Right lobe of liver (tissue), 6 donors: ENCODE measurements around the gene TXLNA. TPM values are rescaled to one million over a fixed set of nuclear protein-coding genes. Genes with fewer than 3 reads are reported as not detected.
A peak's percentile ranks its signal among the peaks of the same experiment; 100 is the strongest.

Experiments
- ATAC-seq, 4 donors: fragments of 200-7000 bp; cut with Tn5 transposase; one replicate each; pipeline ENCODE4 v1.9.1; 2020; ENCODE audit warnings: mild to moderate bottlenecking in 4 of 4, moderate library complexity in 4 of 4
- DNase-seq, 3 donors: peaks; one replicate each; pipeline ENCODE4 v3.0.0-alpha.2; 2020
- H3K27ac ChIP-seq, 3 donors: fragments of 200-600 bp; one replicate each; pipeline ENCODE4 v1.8.0; 2022
- H3K27me3 ChIP-seq, 2 donors: fragments of 200-600 bp; one replicate each; pipeline ENCODE4 v1.8.0; 2022
- H3K36me3 ChIP-seq, 4 donors: fragments of 200-600 bp; sonication (generic) in 1 of 4; one replicate each; pipeline versions ENCODE4 v1.5.1 to v1.8.0; 2017 to 2022; ENCODE audit warnings: control low read depth in 1 of 4
- H3K4me1 ChIP-seq, 4 donors: fragments of 200-600 bp; sonication (generic) in 1 of 4; one replicate each; pipeline versions ENCODE4 v1.5.1 to v1.8.0; 2017 to 2022; ENCODE audit warnings: control low read depth in 1 of 4
- H3K4me3 ChIP-seq, 3 donors: fragments of 200-600 bp; one replicate each; pipeline ENCODE4 v1.8.0; 2022
- H3K9me3 ChIP-seq, 4 donors: fragments of 200-600 bp; sonication (generic) in 1 of 4; one replicate each; pipeline versions ENCODE4 v1.5.1 to v1.8.0; 2017 to 2022; ENCODE audit warnings: control low read depth in 1 of 4
- POLR2A ChIP-seq: fragments of 450-650 bp; IDR thresholded peaks from one replicate; pipeline ENCODE4 v1.6.1; 2017; ENCODE audit warnings: antibody characterized with exemption, mild to moderate bottlenecking
- WGBS: methylation state at CpG from one replicate; pipeline ENCODE4 v1.1.6; 2018; ENCODE audit warnings: low coverage, low lambda C conversion rate; ENCODE audit not compliant: insufficient coverage; ENCODE audit errors: missing lambda C conversion rate; 5-methylcytosine and 5-hydroxymethylcytosine counted together
- intact Hi-C, 2 donors: fragments of 100-400 bp; cut with DNase I; formaldehyde crosslinking; loops; one replicate each; pipeline versions ENCODE4 v1.11.2 to v1.14.1; 2022
- total RNA-seq, 6 experiments: library from RNA; depleted of rRNA in 2 of 6; stranded (reverse); fragments of >200 nt in 2 of 6; fragmentation: NEBNext Ultra II Directional in 3 of 6; extraction: Animal tissue kit (Norgen Biotek cat#: 25700) in 3 of 6; gene quantifications; one replicate each; pipeline versions ENCODE4 v1.1.0 to v1.2.4, GENCODE V29; 2016 to 2023
- TF ChIP-seq, protein P1 (sequence below), 4 donors: fragments of 200-600 bp in 3 of 4; fragments of 450-650 bp in 1 of 4; IDR thresholded peaks; one replicate each; pipeline versions ENCODE4 v1.5.1 to v1.8.0; 2016 to 2022; ENCODE audit warnings: antibody characterized with exemption in 4 of 4, mild to moderate bottlenecking in 2 of 4
- donor health status: DM: no; HTN: yes; CAD: no.
- donor health status: DM: no; HTN: no; CAD: no.
- donor health status: DM: no; HTN: no; CAD: no.
- donor health status: DM: no; HTN: yes; CAD: no.
- donor health status: DM: no; HTN: yes; CAD: no.

The TXLNA gene
- total RNA-seq, 6 experiments from 2014 or later, result 26.0 to 39.6 (median 33.5) TPM

DNA sequence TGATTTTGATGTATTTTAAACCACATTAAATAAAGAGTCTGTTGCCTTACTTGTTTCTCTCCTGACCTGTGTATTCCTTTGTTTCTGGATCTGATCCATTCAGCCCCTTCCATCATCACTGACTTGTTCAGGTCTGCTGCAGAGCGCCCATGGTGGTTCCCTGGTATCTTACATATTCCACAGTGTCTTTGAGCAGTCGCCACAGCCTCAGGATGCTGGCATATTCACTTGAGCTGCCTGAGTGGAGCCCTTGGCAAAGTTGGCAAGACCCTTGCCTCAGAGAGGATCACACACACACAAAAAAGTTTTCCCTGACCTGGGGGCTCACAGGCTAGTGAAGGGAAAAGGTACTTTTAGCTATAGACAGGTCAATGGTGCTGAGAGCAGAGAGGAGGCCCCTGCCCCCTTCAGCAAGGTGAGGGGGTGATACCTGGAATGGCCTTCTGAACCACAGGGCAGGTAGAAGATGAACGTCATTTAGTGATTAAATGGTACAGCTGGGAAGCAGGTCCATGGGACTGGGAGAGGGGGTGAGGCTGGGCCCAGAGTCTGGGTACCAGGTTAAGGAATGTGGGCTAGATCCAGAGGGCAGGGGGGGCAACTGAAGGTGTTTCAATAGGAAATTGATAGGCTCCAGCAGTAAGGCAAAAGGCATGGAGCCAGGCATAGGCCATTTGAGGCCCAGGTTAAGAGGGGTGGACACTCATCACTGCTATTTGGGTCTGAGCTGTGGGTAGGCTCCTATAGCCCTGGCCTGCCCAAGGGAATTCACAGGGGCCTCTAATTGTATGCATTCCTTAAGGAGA, 19.0 kb downstream of the TXLNA start:
- Histone ChIP-seq H3K27me3 (no peaks in the 10 kb centered on the region), H3K27ac (no peak overlapping the region), H3K4me1 (peaks cover 0 to 17% (median 7%) of the 10 kb centered on the region in 4 donors), H3K36me3 (peaks cover 13 to 36% (median 22%) of the 10 kb centered on the region in 4 donors), H3K9me3 (no peaks in the 10 kb centered on the region), H3K4me3 (no peak overlapping the region)
- DNase-seq (peak in 1 of 3 donors; percentile 22), ATAC-seq (no peak)
- TF ChIP-seq, protein P1, sequence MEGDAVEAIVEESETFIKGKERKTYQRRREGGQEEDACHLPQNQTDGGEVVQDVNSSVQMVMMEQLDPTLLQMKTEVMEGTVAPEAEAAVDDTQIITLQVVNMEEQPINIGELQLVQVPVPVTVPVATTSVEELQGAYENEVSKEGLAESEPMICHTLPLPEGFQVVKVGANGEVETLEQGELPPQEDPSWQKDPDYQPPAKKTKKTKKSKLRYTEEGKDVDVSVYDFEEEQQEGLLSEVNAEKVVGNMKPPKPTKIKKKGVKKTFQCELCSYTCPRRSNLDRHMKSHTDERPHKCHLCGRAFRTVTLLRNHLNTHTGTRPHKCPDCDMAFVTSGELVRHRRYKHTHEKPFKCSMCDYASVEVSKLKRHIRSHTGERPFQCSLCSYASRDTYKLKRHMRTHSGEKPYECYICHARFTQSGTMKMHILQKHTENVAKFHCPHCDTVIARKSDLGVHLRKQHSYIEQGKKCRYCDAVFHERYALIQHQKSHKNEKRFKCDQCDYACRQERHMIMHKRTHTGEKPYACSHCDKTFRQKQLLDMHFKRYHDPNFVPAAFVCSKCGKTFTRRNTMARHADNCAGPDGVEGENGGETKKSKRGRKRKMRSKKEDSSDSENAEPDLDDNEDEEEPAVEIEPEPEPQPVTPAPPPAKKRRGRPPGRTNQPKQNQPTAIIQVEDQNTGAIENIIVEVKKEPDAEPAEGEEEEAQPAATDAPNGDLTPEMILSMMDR (IDR thresholded peaks at IDR 0.05), result no peak
- no peak for TF ChIP-seq POLR2A
- intact Hi-C loops, result no loop called here
- 57% methylated on average over 2 of the region's 3 CpGs for WGBS

DNA sequence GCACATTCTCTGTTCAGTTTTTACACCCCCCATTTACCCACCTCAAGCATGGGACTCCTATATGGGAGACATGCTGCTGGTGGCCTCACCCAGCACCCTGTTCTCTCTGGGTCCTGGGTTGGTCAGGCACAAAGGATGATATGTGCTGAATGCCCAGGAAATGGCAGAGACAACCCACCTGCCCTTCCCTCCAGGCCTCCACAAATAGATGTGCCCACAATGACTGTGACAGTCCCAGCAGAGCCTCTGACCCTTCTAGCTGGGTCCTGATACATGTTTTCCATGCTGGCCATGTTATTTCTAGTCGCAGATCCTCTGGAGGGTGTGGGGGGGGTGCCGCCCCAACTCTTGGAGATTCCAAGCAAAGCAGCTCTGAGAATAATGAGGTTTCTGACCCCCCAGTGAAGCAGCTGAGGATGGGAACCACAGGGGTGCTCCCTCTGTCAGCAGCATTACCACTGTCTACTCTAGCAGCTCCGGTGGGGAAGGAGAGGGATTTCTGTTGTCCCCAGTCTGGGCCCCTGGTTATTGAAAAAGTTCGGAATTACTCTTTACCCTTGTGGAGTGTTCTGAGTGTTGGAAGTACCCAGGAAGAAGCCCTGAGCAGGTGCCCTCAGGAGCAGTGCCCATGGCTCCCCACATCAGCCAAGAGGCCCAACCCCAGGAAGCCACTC, 19.7 kb downstream of the TXLNA start:
- Histone ChIP-seq H3K4me3 (no peak overlapping the region), H3K9me3 (no peaks in the 10 kb centered on the region), H3K27me3 (no peaks in the 10 kb centered on the region), H3K4me1 (peaks cover 0 to 17% (median 7%) of the 10 kb centered on the region in 4 donors), H3K36me3 (peaks cover 9 to 28% (median 16%) of the 10 kb centered on the region in 4 donors), H3K27ac (no peak overlapping the region)
- DNase-seq (no peak), ATAC-seq (no peak)
- intact Hi-C loops, result no loop called here
- TF ChIP-seq, protein P1 (IDR thresholded peaks at IDR 0.05), result no peak
- no peak for TF ChIP-seq POLR2A
- WGBS, result 80% methylated on average over 1 of the region's 4 CpGs

DNA sequence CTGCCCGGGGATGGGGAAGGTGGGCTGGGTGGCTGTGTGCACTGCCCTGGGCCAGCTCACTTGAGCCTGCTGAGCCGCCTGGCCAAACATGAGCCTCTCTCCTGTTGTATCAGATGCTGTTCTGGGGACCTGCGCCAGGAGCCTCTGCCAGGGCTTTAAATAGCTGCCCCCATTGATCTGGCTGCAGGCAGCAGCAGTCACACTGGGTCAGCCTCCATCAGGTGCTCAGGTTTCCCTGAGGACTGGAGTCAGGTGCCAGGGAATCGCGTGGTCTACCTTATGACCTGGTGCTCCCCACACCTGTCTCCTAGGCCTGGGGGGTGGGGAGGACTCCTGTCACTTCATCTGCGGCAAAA, 20.2 kb downstream of the TXLNA start:
- peak; percentile 60 to 82 (median 78) for ATAC-seq
- peaks cover 0 to 17% (median 7%) of the 10 kb centered on the region in 4 donors for H3K4me1 ChIP-seq
- H3K4me3 ChIP-seq, result no peak overlapping the region
- H3K27ac ChIP-seq, result no peak overlapping the region
- peaks cover 4 to 23% (median 12%) of the 10 kb centered on the region in 4 donors for H3K36me3 ChIP-seq
- DNase-seq, result peak; percentile 70 to 85 (median 85)
- TF ChIP-seq, protein P1 (IDR thresholded peaks at IDR 0.05), result no peak
- no peak for TF ChIP-seq POLR2A
- WGBS, result 0% methylated on average over 1 of the region's 6 CpGs
- intact Hi-C loops, result no loop called here
- H3K27me3 ChIP-seq, result no peaks in the 10 kb centered on the region
- H3K9me3 ChIP-seq, result no peaks in the 10 kb centered on the region

GRCh38 chr1:32200226-32201010, 20.9 kb downstream of the TXLNA start, which contains the start of gene CCDC28B:
CCDC28B (plus strand) TSS chr1:32200595; CDS start chr1:32201936, 1,341 bp downstream.
- H3K27me3 ChIP-seq, result no peaks in the 10 kb centered on the region
- H3K4me3 ChIP-seq, result peak within 1 kb of the TSS; percentile 39 to 58 (median 49)
- H3K4me1 ChIP-seq, result peaks cover 0 to 21% (median 7%) of the 10 kb centered on the region in 4 donors
- ATAC-seq (peak; percentile 27 to 42 (median 39)), DNase-seq (peak in 1 of 3 donors; percentile 49)
- WGBS, result 4% methylated on average over 10 of the region's 34 CpGs
- peak within 1 kb of the TSS; percentile 4 to 26 (median 19) for H3K27ac ChIP-seq
- intact Hi-C loops, result no loop called here
- H3K9me3 ChIP-seq, result no peaks in the 10 kb centered on the region
- H3K36me3 ChIP-seq, result peaks cover 0 to 16% (median 6%) of the 10 kb centered on the region in 4 donors
- TF ChIP-seq, protein P1 (IDR thresholded peaks at IDR 0.05), result no peak
- TF ChIP-seq POLR2A, result no peak
